Right atrium auricular region (tissue), 2 donors: ENCODE results near the gene CYP3A7. TPM values are rescaled to one million over a fixed set of nuclear protein-coding genes. Genes with fewer than 3 reads are reported as not detected.
"Not testable (repeated sequence)": the region's sequence is repeated elsewhere in the genome, so short reads cannot be mapped to it uniquely, and the experiment has no call there.

Experiments
- DNase-seq: peaks from one replicate; pipeline ENCODE4 v3.0.0-alpha.2; 2019; ENCODE audit warnings: low spot score
- H3K27ac ChIP-seq, 2 donors: fragments of 200-600 bp; sonication (generic); 1 replicate in 1 of 2; 2 replicates in 1 of 2; pipeline ENCODE4 v1.5.1; 2016 to 2019
- H3K27me3 ChIP-seq, 2 donors: fragments of 200-600 bp; sonication (generic); one replicate each; pipeline versions ENCODE4 v1.5.1 to v1.6.0; 2017 to 2019
- H3K36me3 ChIP-seq: fragments of 200-600 bp; sonication (generic); one replicate; pipeline ENCODE4 v1.5.1; 2016
- H3K4me1 ChIP-seq, 2 donors: fragments of 200-600 bp; sonication (generic); one replicate each; pipeline versions ENCODE4 v1.5.1 to v1.6.0; 2017 to 2019
- H3K4me3 ChIP-seq, 2 donors: fragments of 200-600 bp; sonication (generic); 1 replicate in 1 of 2; 2 replicates in 1 of 2; pipeline ENCODE4 v1.5.1; 2017 to 2019; ENCODE audit warnings: mild to moderate bottlenecking in 1 of 2, moderate library complexity in 1 of 2
- H3K9me3 ChIP-seq, 2 donors: fragments of 200-600 bp; sonication (generic); one replicate each; pipeline ENCODE4 v1.5.1; 2019
- CTCF ChIP-seq, 2 donors: fragments of 200-600 bp; sonication (generic); IDR thresholded peaks; one replicate each; pipeline ENCODE4 v1.5.1; 2019; ENCODE audit warnings: antibody characterized with exemption in 2 of 2
- total RNA-seq, 2 donors: library from RNA; depleted of rRNA; stranded (reverse); fragments of >200 nt; gene quantifications; one replicate each; pipeline ENCODE4 v1.1.0, GENCODE V29; 2016

CYP3A7 gene
- total RNA-seq, 2 donors from 2014 or later = 0.82 to 2.0 TPM

- H3K9me3 ChIP-seq = no peaks in the 10 kb centered on the region
- H3K27me3 ChIP-seq = no peaks in the 10 kb centered on the region
- no peak overlapping the region for H3K4me3 ChIP-seq
- H3K4me1 ChIP-seq = no peaks in the 10 kb centered on the region
- TF ChIP-seq CTCF (IDR thresholded peaks at IDR 0.05) = no peak
- no peaks in the 10 kb centered on the region for H3K36me3 ChIP-seq
- no peak for DNase-seq
- no peak overlapping the region for H3K27ac ChIP-seq
Observed at GRCh38 chr7:99729486-99730237, 5.3 kb downstream of the CYP3A7 start.

- Histone ChIP-seq H3K9me3 (no peaks in the 10 kb centered on the region), H3K4me1 (no peaks in the 10 kb centered on the region), H3K36me3 (no peaks in the 10 kb centered on the region), H3K27me3 (no peaks in the 10 kb centered on the region), H3K4me3 (no peak overlapping the region), H3K27ac (no peak overlapping the region)
- no peak for DNase-seq
- TF ChIP-seq CTCF (IDR thresholded peaks at IDR 0.05) = no peak
Observed at GRCh38 chr7:99728615-99729014, 6.4 kb downstream of the CYP3A7 start.

- not testable (repeated sequence) for H3K27me3 ChIP-seq, H3K9me3 ChIP-seq, H3K27ac ChIP-seq, DNase-seq, H3K4me1 ChIP-seq, H3K4me3 ChIP-seq, H3K36me3 ChIP-seq
Observed at GRCh38 chr7:99723201-99723600, 11.8 kb downstream of the CYP3A7 start.

- Histone ChIP-seq H3K9me3 (peaks cover 0 to 7% of the 10 kb centered on the region in 2 donors), H3K27me3 (no peaks in the 10 kb centered on the region), H3K27ac (no peak overlapping the region), H3K36me3 (no peaks in the 10 kb centered on the region), H3K4me1 (no peaks in the 10 kb centered on the region), H3K4me3 (no peak overlapping the region)
- DNase-seq = no peak
- no peak for TF ChIP-seq CTCF (IDR thresholded peaks at IDR 0.05)
Observed at GRCh38 chr7:99720800-99721595, 14.0 kb downstream of the CYP3A7 start.

- H3K27me3 ChIP-seq = no peaks in the 10 kb centered on the region
- H3K27ac ChIP-seq = no peak overlapping the region
- peaks cover 0 to 7% of the 10 kb centered on the region in 2 donors for H3K9me3 ChIP-seq
- no peak for TF ChIP-seq CTCF (IDR thresholded peaks at IDR 0.05)
- no peak overlapping the region for H3K4me3 ChIP-seq
- H3K4me1 ChIP-seq = no peaks in the 10 kb centered on the region
- no peaks in the 10 kb centered on the region for H3K36me3 ChIP-seq
- DNase-seq = no peak
Observed at GRCh38 chr7:99719996-99720769, 14.8 kb downstream of the CYP3A7 start.
